HEK293 (cell line): ENCODE data around the gene TRAPPC5.

ENCODE experiments used
- CTCF ChIA-PET: fragments of 350-600 bp; formaldehyde crosslinking; extraction: SDS; loops from one replicate; lab custom pipeline; 2021; ENCODE audit warnings: antibody characterized with exemption; lab: Yijun Ruan, JAX
- POLR2A ChIA-PET: fragments of 300-600 bp; formaldehyde crosslinking; extraction: SDS; loops from one replicate; lab custom pipeline; 2020; ENCODE audit warnings: antibody characterized with exemption, inconsistent platforms; lab: Yijun Ruan, JAX
- H3K27ac ChIP-seq: fragments of 200-500 bp; sonication (Bioruptor generic); 2 replicates; pipeline ENCODE4 v1.5.1; 2014; ENCODE audit warnings: low read depth, low read length, control low read depth, inconsistent platforms; ENCODE audit errors: extremely low read depth
- H3K36me3 ChIP-seq, 2 experiments: fragments of 200-500 bp in 1 of 2; sonication (Bioruptor generic) in 1 of 2; 1 replicate in 1 of 2; 2 replicates in 1 of 2; pipeline ENCODE4 v1.5.1; 2014 to 2017; ENCODE audit warnings: inconsistent platforms in 2 of 2, low read length in 2 of 2; ENCODE audit not compliant: control insufficient read depth in 2 of 2, insufficient read depth in 1 of 2
- H3K4me1 ChIP-seq: fragments of 200-500 bp; sonication (Bioruptor generic); 2 replicates; pipeline ENCODE4 v1.5.1; 2014; ENCODE audit warnings: mild to moderate bottlenecking, low read length, inconsistent platforms; ENCODE audit not compliant: control insufficient read depth, insufficient read depth
- H3K4me3 ChIP-seq: 2 replicates; pipeline ENCODE4 v1.5.1; 2011; ENCODE audit warnings: low read depth, mild to moderate bottlenecking, control low read depth, low read length, moderate library complexity
- H3K9me3 ChIP-seq: fragments of 200-500 bp; sonication (Bioruptor generic); 2 replicates; pipeline ENCODE4 v1.5.1; 2014; ENCODE audit warnings: low read depth, low read length, inconsistent platforms; ENCODE audit not compliant: control insufficient read depth, insufficient read depth
- GLI2 ChIP-seq: fragments of 450-650 bp; formaldehyde crosslinking; IDR thresholded peaks from 2 replicates; pipeline ENCODE4; 2017; ENCODE audit warnings: missing biosample characterization, missing genetic modification characterization, low read depth, borderline replicate concordance
- GLIS1 ChIP-seq: fragments of 450-650 bp; formaldehyde crosslinking; IDR thresholded peaks from 2 replicates; pipeline ENCODE4 v1.5.1; 2016; ENCODE audit warnings: missing biosample characterization, missing genetic modification characterization
- SCRT2 ChIP-seq: fragments of 450-650 bp; formaldehyde crosslinking; IDR thresholded peaks from 2 replicates; pipeline ENCODE4 v1.5.1; 2016; ENCODE audit warnings: missing biosample characterization, missing genetic modification characterization
- SP3 ChIP-seq: fragments of 450-650 bp; formaldehyde crosslinking; IDR thresholded peaks from 2 replicates; pipeline ENCODE4 v1.5.1; 2016; ENCODE audit warnings: missing biosample characterization, missing genetic modification characterization
- ZFP3 ChIP-seq: fragments of 450-650 bp; formaldehyde crosslinking; IDR thresholded peaks from 2 replicates; pipeline ENCODE4 v1.5.1; 2016; ENCODE audit warnings: low read depth, missing biosample characterization, missing genetic modification characterization
- ZFP37 ChIP-seq: fragments of 450-650 bp; formaldehyde crosslinking; IDR thresholded peaks from 2 replicates; pipeline ENCODE4 v1.5.1; 2016; ENCODE audit warnings: missing biosample characterization, missing genetic modification characterization
- ZIC2 ChIP-seq: fragments of 450-650 bp; formaldehyde crosslinking; IDR thresholded peaks from 2 replicates; pipeline ENCODE4 v1.5.1; 2016; ENCODE audit warnings: missing biosample characterization, missing genetic modification characterization
- ZNF114 ChIP-seq: fragments of 450-650 bp; formaldehyde crosslinking; IDR thresholded peaks from 2 replicates; pipeline ENCODE4 v1.5.0; 2017; ENCODE audit warnings: missing biosample characterization, missing genetic modification characterization
- ZNF133 ChIP-seq: fragments of 450-650 bp; formaldehyde crosslinking; IDR thresholded peaks from 2 replicates; pipeline ENCODE4 v1.5.1; 2016; ENCODE audit warnings: missing biosample characterization, missing genetic modification characterization
- ZNF140 ChIP-seq: fragments of 450-650 bp; formaldehyde crosslinking; IDR thresholded peaks from 2 replicates; pipeline ENCODE4 v1.5.1; 2016; ENCODE audit warnings: missing biosample characterization, missing genetic modification characterization
- ZNF211 ChIP-seq: fragments of 450-650 bp; formaldehyde crosslinking; IDR thresholded peaks from 2 replicates; pipeline ENCODE4 v1.5.1; 2016; ENCODE audit warnings: low read depth, missing biosample characterization, missing genetic modification characterization
- ZNF266 ChIP-seq: fragments of 450-650 bp; formaldehyde crosslinking; IDR thresholded peaks from 2 replicates; pipeline ENCODE4 v1.5.1; 2016; ENCODE audit warnings: missing biosample characterization, missing genetic modification characterization, low read depth
- ZNF394 ChIP-seq: fragments of 450-650 bp; formaldehyde crosslinking; IDR thresholded peaks from 2 replicates; pipeline ENCODE4 v1.5.1; 2016; ENCODE audit warnings: missing biosample characterization, missing genetic modification characterization, mild to moderate bottlenecking, moderate library complexity, borderline replicate concordance
- ZNF558 ChIP-seq: fragments of 450-650 bp; formaldehyde crosslinking; IDR thresholded peaks from 2 replicates; pipeline ENCODE4 v1.5.1; 2016; ENCODE audit warnings: missing biosample characterization, missing genetic modification characterization
- ZNF561 ChIP-seq: fragments of 450-650 bp; IDR thresholded peaks from 2 replicates; pipeline ENCODE4 v1.5.1; 2018; ENCODE audit warnings: missing biosample characterization, missing genetic modification characterization, borderline replicate concordance
- ZNF707 ChIP-seq: fragments of 450-650 bp; formaldehyde crosslinking; IDR thresholded peaks from 2 replicates; pipeline ENCODE4 v1.5.1; 2016; ENCODE audit warnings: missing biosample characterization, missing genetic modification characterization
- ZNF76 ChIP-seq: fragments of 450-650 bp; formaldehyde crosslinking; IDR thresholded peaks from 2 replicates; pipeline ENCODE4; 2016; ENCODE audit warnings: low read depth, missing biosample characterization, missing genetic modification characterization, borderline replicate concordance
- ZNF791 ChIP-seq: fragments of 450-650 bp; formaldehyde crosslinking; IDR thresholded peaks from 2 replicates; pipeline ENCODE4 v1.5.1; 2016; ENCODE audit warnings: missing biosample characterization, missing genetic modification characterization
- ZNF837 ChIP-seq: fragments of 450-650 bp; formaldehyde crosslinking; IDR thresholded peaks from 2 replicates; pipeline ENCODE4 v1.5.1; 2016; ENCODE audit warnings: missing biosample characterization, missing genetic modification characterization
- TF ChIP-seq, protein P1 (sequence below): sonication (generic); formaldehyde crosslinking; IDR thresholded peaks from 2 replicates; pipeline ENCODE4 v1.8.1; 2022; ENCODE audit warnings: mild to moderate bottlenecking, moderate library complexity, missing genetic modification reagents
- TF ChIP-seq, protein P2 (sequence below): fragments of 450-650 bp; IDR thresholded peaks from 2 replicates; pipeline ENCODE4 v1.5.1; 2018; ENCODE audit warnings: missing biosample characterization, missing genetic modification characterization
- TF ChIP-seq, protein P3 (sequence below): fragments of 450-650 bp; formaldehyde crosslinking; IDR thresholded peaks from 2 replicates; pipeline ENCODE4 v1.5.1; 2016; ENCODE audit warnings: missing biosample characterization, missing genetic modification characterization
- TF ChIP-seq, protein P4 (sequence below): fragments of 450-650 bp; formaldehyde crosslinking; IDR thresholded peaks from 2 replicates; pipeline ENCODE4 v1.5.1; 2017; ENCODE audit warnings: missing biosample characterization, missing genetic modification characterization
- TF ChIP-seq, protein P5 (sequence below): fragments of 450-650 bp; formaldehyde crosslinking; conservative IDR thresholded peaks from 2 replicates; pipeline ENCODE4 v1.5.1; 2016; ENCODE audit warnings: low read depth, missing biosample characterization, missing genetic modification characterization

The TRAPPC5 gene

DNA sequence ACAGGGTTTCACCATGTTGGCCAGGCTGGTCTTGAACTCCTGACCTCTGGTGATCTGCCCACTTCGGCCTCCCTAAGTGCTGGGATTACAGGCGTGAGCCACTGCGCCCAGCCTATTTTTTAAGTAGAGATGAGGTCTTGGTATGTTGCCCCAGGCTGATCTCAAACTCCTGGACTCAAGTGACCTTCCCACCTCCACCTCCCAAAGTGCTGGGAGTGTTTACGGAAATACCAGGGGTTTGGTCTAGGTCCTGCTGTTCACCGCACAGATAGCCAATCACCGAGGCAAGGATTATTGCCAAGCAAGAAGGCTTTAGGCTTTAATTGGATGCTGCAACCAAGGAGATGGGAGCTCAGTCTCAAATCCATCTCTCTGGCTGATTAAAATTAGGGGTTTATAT, 39.7 kb downstream of the TRAPPC5 start:
- Histone ChIP-seq H3K4me3 (no peak overlapping the region), H3K27ac (no peak overlapping the region), H3K9me3 (no peaks in the 10 kb centered on the region), H3K36me3 (no peaks in the 10 kb centered on the region), H3K4me1 (no peaks in the 10 kb centered on the region)
- TF ChIP-seq ZFP37 (no peak), ZNF211 (no peak), GLI2 (no peak), ZNF707 (tag by site-specific recombination) (no peak), ZNF558 (tag by site-specific recombination) (no peak), GLIS1 (no peak), ZNF791 (tag by site-specific recombination) (no peak), ZNF266 (tag by site-specific recombination) (no peak), ZNF133 (tag by site-specific recombination) (no peak), ZNF837 (tag by site-specific recombination) (no peak), SCRT2 (tag by site-specific recombination) (no peak), ZNF561 (no peak), ZNF140 (tag by site-specific recombination) (no peak), SP3 (no peak), ZIC2 (tag by site-specific recombination) (no peak), ZNF114 (tag by site-specific recombination) (no peak), ZNF394 (no peak)
- TF ChIP-seq, protein P1, sequence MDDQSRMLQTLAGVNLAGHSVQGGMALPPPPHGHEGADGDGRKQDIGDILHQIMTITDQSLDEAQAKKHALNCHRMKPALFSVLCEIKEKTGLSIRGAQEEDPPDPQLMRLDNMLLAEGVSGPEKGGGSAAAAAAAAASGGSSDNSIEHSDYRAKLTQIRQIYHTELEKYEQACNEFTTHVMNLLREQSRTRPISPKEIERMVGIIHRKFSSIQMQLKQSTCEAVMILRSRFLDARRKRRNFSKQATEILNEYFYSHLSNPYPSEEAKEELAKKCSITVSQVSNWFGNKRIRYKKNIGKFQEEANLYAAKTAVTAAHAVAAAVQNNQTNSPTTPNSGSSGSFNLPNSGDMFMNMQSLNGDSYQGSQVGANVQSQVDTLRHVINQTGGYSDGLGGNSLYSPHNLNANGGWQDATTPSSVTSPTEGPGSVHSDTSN, result no peak
- TF ChIP-seq, protein P2, sequence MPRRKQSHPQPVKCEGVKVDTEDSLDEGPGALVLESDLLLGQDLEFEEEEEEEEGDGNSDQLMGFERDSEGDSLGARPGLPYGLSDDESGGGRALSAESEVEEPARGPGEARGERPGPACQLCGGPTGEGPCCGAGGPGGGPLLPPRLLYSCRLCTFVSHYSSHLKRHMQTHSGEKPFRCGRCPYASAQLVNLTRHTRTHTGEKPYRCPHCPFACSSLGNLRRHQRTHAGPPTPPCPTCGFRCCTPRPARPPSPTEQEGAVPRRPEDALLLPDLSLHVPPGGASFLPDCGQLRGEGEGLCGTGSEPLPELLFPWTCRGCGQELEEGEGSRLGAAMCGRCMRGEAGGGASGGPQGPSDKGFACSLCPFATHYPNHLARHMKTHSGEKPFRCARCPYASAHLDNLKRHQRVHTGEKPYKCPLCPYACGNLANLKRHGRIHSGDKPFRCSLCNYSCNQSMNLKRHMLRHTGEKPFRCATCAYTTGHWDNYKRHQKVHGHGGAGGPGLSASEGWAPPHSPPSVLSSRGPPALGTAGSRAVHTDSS (tag by site-specific recombination), result no peak
- TF ChIP-seq, protein P3, sequence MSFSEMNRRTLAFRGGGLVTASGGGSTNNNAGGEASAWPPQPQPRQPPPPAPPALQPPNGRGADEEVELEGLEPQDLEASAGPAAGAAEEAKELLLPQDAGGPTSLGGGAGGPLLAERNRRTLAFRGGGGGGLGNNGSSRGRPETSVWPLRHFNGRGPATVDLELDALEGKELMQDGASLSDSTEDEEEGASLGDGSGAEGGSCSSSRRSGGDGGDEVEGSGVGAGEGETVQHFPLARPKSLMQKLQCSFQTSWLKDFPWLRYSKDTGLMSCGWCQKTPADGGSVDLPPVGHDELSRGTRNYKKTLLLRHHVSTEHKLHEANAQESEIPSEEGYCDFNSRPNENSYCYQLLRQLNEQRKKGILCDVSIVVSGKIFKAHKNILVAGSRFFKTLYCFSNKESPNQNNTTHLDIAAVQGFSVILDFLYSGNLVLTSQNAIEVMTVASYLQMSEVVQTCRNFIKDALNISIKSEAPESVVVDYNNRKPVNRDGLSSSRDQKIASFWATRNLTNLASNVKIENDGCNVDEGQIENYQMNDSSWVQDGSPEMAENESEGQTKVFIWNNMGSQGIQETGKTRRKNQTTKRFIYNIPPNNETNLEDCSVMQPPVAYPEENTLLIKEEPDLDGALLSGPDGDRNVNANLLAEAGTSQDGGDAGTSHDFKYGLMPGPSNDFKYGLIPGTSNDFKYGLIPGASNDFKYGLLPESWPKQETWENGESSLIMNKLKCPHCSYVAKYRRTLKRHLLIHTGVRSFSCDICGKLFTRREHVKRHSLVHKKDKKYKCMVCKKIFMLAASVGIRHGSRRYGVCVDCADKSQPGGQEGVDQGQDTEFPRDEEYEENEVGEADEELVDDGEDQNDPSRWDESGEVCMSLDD (tag by site-specific recombination), result no peak
- ChIA-PET POLR2A (no interaction called here), CTCF (no interaction called here)

DNA sequence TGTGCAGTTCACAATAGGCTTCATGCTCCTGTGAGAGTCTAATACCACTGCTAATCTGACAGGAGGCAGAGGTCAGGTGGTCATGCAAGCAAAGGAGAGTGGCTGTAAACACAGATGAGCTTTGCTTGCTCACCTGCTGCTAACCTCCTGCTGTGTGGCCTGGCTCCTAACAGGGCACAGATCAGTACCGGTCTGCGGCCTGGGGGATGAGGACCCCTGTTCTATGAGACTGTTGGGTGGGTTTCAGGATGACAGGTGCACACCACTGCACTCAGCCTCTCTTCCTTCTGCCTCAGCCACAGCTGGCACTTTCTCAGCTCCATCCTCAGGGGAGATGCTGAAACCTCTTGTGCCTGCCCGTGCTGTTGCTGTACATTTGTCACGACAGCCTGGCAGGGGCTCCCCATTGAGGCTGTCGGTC, 41.6 kb downstream of the TRAPPC5 start:
- POLR2A ChIA-PET, result interaction anchor here (0.8 kb wide), 1 partner anchor 599 kb away, joined by 3 read pairs; the partner anchor contains the start of genes NDUFA7 and RPS28
- H3K4me3 ChIP-seq, result no peak overlapping the region
- no peak overlapping the region for H3K27ac ChIP-seq
- CTCF ChIA-PET, result interaction anchor here (0.6 to 0.7 kb wide), 2 partner anchors 77 to 154 kb away, joined by 4 read pairs; no protein-coding TSS in a partner anchor
- no peaks in the 10 kb centered on the region for H3K36me3 ChIP-seq
- no peaks in the 10 kb centered on the region for H3K4me1 ChIP-seq
- no peaks in the 10 kb centered on the region for H3K9me3 ChIP-seq
- no peak for TF ChIP-seq ZNF76 (tag by site-specific recombination)
- no peak for TF ChIP-seq SCRT2 (tag by site-specific recombination)
- no peak for TF ChIP-seq ZFP3
- TF ChIP-seq, protein P4, sequence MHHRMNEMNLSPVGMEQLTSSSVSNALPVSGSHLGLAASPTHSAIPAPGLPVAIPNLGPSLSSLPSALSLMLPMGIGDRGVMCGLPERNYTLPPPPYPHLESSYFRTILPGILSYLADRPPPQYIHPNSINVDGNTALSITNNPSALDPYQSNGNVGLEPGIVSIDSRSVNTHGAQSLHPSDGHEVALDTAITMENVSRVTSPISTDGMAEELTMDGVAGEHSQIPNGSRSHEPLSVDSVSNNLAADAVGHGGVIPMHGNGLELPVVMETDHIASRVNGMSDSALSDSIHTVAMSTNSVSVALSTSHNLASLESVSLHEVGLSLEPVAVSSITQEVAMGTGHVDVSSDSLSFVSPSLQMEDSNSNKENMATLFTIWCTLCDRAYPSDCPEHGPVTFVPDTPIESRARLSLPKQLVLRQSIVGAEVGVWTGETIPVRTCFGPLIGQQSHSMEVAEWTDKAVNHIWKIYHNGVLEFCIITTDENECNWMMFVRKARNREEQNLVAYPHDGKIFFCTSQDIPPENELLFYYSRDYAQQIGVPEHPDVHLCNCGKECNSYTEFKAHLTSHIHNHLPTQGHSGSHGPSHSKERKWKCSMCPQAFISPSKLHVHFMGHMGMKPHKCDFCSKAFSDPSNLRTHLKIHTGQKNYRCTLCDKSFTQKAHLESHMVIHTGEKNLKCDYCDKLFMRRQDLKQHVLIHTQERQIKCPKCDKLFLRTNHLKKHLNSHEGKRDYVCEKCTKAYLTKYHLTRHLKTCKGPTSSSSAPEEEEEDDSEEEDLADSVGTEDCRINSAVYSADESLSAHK (tag by site-specific recombination), result no peak
- TF ChIP-seq, protein P5, sequence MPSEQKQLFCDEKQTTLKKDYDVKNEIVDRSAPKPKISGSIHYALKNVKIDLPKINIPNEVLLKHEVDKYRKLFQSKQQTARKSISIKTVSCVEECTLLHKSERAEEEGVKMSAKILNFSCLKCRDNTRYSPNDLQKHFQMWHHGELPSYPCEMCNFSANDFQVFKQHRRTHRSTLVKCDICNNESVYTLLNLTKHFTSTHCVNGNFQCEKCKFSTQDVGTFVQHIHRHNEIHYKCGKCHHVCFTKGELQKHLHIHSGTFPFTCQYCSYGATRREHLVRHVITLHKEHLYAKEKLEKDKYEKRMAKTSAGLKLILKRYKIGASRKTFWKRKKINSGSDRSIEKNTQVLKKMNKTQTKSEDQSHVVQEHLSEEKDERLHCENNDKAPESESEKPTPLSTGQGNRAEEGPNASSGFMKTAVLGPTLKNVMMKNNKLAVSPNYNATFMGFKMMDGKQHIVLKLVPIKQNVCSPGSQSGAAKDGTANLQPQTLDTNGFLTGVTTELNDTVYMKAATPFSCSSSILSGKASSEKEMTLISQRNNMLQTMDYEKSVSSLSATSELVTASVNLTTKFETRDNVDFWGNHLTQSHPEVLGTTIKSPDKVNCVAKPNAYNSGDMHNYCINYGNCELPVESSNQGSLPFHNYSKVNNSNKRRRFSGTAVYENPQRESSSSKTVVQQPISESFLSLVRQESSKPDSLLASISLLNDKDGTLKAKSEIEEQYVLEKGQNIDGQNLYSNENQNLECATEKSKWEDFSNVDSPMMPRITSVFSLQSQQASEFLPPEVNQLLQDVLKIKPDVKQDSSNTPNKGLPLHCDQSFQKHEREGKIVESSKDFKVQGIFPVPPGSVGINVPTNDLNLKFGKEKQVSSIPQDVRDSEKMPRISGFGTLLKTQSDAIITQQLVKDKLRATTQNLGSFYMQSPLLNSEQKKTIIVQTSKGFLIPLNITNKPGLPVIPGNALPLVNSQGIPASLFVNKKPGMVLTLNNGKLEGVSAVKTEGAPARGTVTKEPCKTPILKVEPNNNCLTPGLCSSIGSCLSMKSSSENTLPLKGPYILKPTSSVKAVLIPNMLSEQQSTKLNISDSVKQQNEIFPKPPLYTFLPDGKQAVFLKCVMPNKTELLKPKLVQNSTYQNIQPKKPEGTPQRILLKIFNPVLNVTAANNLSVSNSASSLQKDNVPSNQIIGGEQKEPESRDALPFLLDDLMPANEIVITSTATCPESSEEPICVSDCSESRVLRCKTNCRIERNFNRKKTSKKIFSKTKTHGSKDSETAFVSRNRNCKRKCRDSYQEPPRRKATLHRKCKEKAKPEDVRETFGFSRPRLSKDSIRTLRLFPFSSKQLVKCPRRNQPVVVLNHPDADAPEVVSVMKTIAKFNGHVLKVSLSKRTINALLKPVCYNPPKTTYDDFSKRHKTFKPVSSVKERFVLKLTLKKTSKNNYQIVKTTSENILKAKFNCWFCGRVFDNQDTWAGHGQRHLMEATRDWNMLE (tag by site-specific recombination), result no peak
